GM18873 (cell line): ENCODE results near the gene ATMIN.

Source experiments
- ATAC-seq: cut with Tn5 transposase; IDR thresholded peaks from one replicate; pipeline ENCODE4 v1.9.1; 2021; ENCODE audit warnings: mild to moderate bottlenecking, moderate library complexity, moderate number of reproducible peaks; ENCODE audit not compliant: unreplicated experiment, low FRiP score

Gene ATMIN, protein sequence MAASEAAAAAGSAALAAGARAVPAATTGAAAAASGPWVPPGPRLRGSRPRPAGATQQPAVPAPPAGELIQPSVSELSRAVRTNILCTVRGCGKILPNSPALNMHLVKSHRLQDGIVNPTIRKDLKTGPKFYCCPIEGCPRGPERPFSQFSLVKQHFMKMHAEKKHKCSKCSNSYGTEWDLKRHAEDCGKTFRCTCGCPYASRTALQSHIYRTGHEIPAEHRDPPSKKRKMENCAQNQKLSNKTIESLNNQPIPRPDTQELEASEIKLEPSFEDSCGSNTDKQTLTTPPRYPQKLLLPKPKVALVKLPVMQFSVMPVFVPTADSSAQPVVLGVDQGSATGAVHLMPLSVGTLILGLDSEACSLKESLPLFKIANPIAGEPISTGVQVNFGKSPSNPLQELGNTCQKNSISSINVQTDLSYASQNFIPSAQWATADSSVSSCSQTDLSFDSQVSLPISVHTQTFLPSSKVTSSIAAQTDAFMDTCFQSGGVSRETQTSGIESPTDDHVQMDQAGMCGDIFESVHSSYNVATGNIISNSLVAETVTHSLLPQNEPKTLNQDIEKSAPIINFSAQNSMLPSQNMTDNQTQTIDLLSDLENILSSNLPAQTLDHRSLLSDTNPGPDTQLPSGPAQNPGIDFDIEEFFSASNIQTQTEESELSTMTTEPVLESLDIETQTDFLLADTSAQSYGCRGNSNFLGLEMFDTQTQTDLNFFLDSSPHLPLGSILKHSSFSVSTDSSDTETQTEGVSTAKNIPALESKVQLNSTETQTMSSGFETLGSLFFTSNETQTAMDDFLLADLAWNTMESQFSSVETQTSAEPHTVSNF

DNA sequence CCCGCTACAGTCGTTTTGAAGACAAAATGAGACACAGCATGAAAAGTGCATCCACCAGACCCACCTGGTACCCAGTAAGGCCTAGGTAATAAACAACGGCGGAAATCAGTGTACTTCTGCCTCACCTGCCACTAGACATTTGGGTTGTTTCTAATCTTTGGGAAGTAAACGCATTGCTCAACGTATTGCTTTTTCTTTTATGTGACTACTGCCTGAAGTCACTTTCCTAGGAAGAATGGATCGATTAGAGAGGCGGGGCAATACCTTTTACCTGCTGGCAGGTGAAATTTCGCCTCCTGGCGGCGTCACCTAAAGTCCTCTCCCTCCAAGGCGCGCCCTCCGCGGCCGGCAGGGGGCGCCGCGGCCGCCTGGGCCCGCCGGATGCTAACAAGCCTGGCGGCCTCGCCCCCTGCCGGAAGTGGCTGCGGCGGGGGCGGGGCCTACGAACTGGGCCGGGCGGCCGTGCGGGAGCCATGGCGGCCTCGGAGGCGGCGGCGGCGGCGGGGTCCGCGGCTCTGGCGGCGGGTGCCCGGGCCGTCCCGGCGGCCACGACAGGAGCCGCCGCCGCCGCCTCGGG is at the start of gene ATMIN:
Gene ATMIN, plus strand, starts transcription at position 445 of the 577 bp plus-strand sequence. Its CDS starts 29 bp downstream, at position 474.
- ATAC-seq = no peak

- no peak for ATAC-seq
Measured at GRCh38 chr16:80986557-80986956, 49.1 kb upstream of the ATMIN start.

GRCh38 chr16:80988756-80989155 is 46.9 kb upstream of the ATMIN start:
- ATAC-seq = no peak

DNA sequence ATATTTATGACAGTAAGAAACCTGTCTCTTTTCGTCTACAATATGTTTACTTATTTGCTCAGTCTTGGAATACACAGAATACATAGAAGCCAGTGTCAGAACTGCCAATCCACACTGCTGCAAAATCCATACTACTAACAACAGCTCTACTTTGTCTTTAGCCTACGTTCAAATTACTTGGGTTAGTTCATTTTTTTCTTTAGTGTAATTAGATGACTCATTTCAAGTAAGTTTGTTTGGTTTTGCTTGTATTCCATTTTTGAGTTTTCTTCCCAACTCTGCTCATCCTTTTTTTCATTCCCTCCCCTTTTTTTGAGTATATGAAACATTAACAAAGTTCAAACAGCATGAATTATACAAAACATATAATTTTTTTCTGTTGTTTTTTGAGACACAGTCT is 45.8 kb upstream of the ATMIN start:
- ATAC-seq = no peak

DNA sequence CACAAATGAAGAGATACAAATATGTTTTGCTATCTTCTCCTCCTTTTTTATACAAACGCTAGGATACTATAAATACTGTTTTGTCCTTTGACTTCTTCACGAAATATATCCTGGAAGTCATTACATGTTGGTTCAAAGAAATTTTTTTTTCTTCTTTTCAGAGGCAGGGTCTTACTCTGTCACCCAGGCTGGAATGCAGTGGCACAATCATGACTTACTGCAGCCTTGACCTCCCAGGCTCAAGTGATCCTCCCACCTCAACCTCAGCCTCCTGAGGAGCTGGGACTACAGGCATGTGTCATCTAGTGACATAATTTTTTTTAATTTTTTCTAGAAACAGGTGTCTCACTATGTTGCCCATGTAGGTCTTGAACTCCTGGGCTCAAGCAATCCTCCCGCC is 45.1 kb upstream of the ATMIN start:
- ATAC-seq = no peak

- ATAC-seq = no peak
Measured at GRCh38 chr16:80990978-80991377, 44.7 kb upstream of the ATMIN start.

- ATAC-seq = no peak
Measured at GRCh38 chr16:80991792-80992430, 43.7 kb upstream of the ATMIN start.

DNA sequence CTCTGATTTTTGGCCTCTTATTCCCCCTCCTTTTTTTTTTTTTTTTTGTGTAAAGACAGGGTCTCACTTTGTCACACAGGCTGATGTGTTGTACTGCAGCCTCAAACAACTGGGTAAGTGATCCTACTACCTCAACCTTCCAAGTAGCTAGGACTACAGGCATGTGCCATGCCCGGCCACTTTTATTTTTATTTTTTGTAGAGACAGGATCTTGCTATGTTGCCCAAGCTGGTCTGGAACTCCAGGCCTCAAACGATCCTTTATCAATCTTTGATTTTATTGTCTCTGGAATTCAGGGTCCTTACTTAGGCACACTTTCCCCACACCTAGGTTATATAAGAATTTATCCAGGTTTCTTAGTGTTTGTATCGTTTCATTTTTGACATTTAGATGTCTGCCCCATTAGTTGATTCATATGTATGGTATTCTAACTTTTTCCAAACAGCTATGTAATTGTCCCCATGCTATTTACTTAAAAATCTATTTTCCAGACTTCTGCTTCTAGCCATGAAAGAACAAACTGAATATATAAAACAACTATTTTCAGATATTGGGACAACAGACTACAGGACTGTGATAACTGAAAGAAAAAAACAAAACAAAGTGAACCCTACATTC is 42.9 kb upstream of the ATMIN start:
- no peak for ATAC-seq

GRCh38 chr16:80993307-80993706 is 42.3 kb upstream of the ATMIN start:
- no peak for ATAC-seq

GRCh38 chr16:80993834-80994233 is 41.8 kb upstream of the ATMIN start:
- no peak for ATAC-seq

- ATAC-seq = no peak
Measured at GRCh38 chr16:80994451-80994850, 41.2 kb upstream of the ATMIN start.

DNA sequence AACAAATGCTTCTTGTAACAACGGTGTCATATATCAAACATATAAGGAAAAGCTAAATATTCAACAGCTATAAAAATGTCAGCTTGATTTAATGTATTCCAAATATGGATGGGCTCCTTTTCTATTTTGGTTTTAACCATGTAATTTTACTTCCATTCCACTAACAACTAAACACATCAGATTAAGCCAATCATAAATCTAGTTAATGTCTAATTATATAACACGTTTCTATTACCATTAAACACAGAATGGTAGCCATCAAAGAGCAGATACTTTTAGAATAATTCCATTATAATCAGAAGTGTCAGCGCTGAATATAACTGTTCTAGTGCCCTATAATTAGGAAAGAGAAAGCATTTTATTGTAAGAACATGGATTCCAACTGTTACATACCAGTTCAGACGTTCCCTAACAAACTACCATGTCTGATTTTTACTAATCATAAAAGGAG is 38.9 kb upstream of the ATMIN start:
- ATAC-seq = peak; percentile 19

DNA sequence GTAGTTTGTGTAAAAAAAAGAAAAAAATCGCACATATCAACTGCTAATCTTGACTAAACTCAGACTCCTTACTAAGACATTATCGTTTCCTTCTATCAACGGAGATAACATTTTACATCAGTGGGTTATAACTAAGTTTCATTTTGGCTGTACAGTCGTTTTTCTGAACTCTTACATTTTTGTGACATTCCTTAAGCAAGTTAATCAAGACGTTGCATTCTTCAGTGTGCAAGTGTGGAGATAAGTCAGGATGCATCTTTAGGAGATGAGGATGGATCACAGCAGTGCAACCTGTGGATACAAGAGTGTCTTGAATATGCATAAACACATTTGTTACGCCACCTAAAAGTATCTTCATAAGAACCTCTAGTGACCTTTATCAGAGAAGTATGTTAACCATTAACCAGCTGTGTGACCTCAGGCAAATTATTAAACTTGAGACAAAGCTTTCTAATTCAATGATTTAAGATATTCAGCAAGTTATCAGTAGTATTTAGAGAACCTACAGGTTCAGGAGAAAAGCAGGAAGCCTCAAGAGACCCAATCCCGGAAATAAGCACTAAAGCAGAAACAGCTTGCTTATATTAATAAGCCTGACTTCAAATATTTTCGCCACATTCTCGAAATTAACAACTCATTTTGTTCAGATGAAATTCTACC is 38.4 kb upstream of the ATMIN start:
- peak; percentile 64 for ATAC-seq

- no peak for ATAC-seq
Measured at GRCh38 chr16:80997964-80998620, 37.5 kb upstream of the ATMIN start.

- no peak for ATAC-seq
Measured at GRCh38 chr16:81000873-81001272, 34.8 kb upstream of the ATMIN start.

DNA sequence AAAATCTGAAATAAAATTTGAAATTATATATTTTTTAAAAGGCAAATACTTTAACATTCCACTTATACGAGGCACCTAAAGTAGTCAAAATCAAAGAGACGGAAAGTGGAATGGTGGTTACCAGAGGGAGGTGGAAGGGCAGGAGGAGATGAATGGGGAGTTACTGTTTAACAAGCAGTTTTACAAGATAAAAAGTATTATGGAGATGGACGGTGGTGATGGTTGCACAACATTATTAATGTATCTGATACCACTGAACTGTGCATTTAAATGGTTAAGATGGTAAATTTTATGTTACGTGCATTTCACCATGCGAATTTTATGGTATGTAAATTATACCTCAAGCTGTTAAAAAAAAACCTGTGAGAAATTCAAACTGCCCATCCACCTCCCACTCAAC is 34.3 kb upstream of the ATMIN start:
- no peak for ATAC-seq

DNA sequence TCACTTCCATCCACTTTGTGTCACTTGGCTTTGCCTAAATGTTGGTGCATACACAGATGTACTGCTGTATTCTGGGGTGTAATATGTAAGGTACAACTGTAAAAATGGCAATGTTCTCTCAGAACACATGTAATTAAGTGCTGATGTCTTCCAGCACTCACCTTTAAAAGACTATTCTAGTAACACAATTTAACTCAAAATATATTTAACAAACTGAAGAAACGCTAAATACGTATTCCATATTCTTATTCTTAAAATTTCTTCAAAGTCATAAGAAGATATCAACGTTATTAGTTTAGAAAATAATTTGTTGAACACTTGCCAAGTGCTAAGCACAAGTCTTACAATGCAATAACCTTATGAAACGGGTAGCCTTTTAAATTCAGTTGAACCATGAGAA is 32.6 kb upstream of the ATMIN start:
- no peak for ATAC-seq

- ATAC-seq = no peak
Measured at GRCh38 chr16:81003610-81004460, 31.8 kb upstream of the ATMIN start.
